ENCODE results near the gene CSGALNACT2. TPM values are rescaled to one million over a fixed set of nuclear protein-coding genes. Genes with fewer than 3 reads are reported as not detected.
"Not testable (repeated sequence)": the region's sequence is repeated elsewhere in the genome, so short reads cannot be mapped to it uniquely, and the experiment has no call there.

Gene CSGALNACT2
- polyA plus RNA-seq, 10 donors: 21.7 to 31.8 (median 30.1) TPM

DNA sequence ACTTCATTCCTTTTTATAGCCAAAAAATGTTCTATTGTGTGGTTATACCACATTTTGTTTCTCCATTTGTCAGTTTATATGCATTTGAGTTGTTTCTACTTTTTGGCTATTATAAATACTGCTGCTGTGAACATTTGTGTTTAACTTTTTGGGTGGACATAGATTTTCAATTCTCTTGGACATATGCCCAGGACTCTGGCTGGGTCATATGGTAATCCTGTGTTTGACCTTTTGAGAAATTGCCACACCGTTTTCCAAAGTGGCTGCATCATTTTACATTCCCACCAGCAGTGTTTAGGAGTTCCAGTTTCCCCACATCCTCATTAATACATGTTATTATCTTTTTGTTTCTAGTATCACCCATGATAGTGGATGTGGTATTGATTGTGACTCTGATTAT, 39.4 kb downstream of the CSGALNACT2 start:
- no peak for DNase-seq

DNA sequence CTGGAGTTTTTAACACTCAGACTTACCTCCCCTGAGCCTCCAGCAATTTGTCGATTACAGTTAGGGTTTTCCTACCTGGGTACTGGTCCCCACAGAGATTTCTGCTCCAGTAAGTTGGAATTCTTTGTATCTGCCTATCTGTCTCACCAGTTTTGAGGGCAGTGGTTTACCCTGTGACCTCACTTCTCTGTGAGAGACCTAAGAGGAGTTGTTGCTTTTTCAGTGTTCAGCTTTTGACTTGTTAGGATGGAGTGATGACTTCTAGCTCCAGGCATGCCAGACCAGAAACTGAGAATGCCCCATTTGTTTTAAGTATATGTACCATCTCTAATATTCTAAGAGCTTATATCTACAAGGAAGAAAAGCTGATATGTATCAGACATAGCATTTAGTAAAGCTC, 42.9 kb downstream of the CSGALNACT2 start:
- no peak for DNase-seq

- not testable (repeated sequence) for DNase-seq
These were observed 45.5 kb downstream of the CSGALNACT2 start for GRCh38 chr10:43183764-43184163.

DNA sequence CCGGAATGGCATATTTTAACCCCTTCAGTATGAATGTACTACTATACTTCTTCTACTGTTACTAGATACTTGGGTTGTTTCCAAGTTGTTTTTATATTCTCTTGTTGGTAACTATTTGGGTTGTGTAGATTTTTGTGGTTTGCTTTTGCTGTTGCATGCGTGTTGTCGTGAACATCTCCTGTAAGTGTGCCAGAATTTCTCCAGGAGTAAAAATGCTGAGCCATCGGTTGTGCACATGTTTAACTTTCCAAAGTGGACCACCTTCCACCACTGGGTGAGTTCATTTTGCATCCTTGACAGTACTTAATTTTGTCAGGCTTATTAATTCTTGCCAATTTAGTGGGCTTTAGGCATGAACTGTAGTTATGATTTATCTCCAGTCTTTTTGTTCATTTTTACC, 47.9 kb downstream of the CSGALNACT2 start:
- no peak for DNase-seq

DNA sequence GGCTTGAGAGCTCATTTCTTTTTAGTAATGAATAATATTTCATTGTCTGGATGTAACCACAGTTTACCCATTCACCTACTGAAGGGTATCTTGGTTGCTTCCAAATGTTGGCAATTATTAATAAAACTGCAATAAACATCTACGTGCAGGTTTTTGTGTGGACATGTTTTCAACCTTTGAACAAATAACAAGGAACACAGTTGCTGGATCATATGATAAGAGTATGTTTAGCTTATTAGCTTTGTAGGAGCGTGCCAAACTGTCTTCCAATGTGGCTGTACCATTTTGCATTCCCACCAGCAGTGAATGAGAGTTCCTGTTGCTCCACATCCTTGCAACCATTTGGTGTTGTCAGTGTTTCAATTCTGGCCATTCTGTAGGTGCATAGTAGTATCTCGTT, 49.0 kb downstream of the CSGALNACT2 start:
- DNase-seq: no peak

- DNase-seq: no peak
These were observed 50.5 kb downstream of the CSGALNACT2 start for GRCh38 chr10:43188702-43189101.

DNA sequence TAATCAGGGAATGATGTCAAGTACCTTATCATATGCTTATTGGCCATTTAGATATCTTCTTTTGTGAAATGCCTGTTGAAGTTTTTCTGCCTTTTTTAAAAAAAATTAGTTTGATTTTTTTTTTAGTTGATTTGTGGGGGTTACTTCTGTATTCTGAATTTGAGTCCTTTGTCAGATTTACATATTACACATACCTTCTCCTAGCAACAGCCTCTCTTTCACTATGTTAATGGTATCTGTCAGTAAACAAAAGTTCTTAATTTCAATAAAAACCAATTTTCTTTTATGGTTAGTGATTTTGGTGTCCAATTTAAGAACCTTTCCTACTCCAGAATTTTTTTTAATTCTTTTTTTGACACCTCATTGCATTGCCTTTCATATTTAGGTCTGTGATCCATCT, 52.0 kb downstream of the CSGALNACT2 start:
- DNase-seq: no peak

DNA sequence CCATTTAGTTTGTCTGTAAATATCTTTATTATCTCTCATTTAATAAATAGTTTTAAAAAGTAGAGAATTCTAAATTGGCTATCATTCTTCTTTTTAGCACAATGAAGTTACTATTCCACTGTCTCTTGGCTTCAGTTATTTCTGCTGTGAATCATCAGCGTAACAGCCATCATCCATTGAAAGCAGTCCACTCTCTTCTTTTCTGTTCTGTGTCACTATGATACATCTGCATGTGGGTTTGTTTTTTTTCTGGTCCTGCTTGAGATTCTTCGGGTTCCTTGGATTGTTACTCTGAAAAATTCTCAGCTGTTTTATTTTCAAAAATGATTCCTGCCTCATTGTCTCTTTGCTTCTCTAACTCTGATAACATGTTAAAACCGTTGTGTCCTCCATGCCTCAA, 52.5 kb downstream of the CSGALNACT2 start:
- DNase-seq: no peak

GRCh38 chr10:43192884-43193283, 54.6 kb downstream of the CSGALNACT2 start:
- DNase-seq: no peak

GRCh38 chr10:43193496-43194080, 55.3 kb downstream of the CSGALNACT2 start:
- DNase-seq: no peak

DNA sequence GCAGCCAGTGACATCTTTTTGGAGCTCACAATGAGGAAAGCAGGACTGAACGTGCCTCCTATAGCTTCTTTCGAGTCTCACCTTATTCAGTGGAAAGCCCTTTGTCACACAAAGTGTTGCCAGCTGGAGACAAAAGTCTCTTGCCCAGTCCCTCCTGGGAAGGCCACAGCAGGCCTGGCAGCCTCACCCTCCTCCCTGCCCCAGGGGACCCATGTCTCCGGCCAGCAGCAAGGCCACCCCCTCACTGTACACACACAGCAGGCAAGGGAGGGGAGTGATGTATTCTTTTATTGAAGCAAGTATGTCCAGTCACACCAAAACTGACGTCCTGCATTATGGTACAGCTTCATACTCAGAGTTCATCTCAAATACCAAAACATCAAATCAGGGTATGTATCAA, 56.0 kb downstream of the CSGALNACT2 start:
- DNase-seq: no peak

GRCh38 chr10:43194859-43195258, 56.6 kb downstream of the CSGALNACT2 start:
- no peak for DNase-seq

DNA sequence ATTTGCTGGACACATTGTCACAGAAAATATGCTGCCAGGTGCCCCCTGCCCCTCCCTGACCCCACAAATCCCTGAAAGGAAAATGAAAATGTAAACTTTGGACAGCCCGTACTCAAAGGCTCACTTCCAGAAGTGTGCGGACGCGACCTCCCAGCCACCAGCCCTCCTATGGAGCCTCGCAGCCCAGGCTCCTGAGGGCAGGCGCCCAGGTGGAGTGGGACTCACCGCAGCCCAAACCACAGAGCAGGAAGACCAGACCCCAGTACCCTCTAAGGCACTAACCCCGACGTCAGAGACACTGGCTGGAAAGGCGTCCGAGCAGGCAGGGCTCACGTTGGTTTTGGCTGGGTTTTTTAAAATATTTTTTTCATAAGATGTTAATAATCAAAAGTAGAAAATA, 57.3 kb downstream of the CSGALNACT2 start:
- DNase-seq: no peak

GRCh38 chr10:43196131-43196980, 58.1 kb downstream of the CSGALNACT2 start:
- DNase-seq: no peak

DNA sequence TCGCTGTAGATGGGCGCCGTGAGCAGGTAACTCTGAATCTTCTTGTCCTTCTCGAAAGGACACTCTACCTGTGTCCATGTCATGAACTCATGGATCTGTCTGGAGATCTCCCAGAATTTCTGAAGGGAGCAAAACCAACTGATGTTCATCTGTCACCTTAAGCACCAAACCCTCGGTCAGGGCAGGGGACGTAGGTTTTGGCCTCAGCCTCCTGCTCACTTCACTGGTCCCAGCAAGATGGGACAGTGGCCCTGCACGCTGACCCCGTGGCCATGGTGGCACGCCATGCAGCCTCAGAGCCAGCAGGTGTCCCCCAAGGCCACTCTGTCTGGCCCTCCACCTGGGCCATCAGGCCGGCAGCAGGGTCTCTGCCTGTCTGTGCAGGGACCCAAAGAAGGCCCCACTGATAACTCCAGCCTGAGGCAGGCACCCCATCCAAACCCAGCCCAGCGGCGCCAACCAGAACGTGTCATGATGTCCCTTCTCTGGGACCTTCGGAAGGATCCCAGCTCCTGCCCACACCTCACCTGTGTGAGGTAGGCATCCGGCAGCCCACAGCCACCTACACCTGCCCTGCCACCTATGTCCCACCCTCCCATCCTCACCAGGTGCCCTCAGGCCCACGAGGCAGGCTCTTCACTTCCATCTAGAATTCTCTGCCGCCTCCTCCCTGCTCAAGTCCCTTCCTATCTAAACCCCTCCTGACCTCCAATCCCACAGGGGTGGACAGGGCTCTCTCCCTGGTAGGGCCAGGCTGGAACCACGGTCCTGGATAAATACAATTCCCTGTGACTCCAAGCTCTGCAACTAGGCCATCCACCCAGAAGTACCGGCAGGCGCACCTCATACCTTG, 59.0 kb downstream of the CSGALNACT2 start:
- no peak for DNase-seq

- no peak for DNase-seq
These were observed 59.8 kb downstream of the CSGALNACT2 start for GRCh38 chr10:43197834-43198681.

DNA sequence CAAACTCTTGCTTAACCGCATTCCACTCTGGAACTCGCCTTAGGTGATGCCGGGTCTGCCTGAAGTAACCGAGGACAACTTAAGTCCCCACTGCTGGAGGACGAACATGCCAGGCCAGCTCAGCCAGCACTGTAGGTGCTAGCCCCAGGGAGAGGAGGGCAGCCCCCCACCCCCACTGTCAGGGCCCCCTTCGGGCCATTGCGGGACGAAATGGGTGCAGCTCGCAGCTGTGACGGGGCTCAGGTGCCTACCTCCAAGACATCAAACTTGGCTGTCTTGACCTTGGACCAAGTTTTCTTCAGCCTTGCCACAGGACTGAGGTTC, 60.4 kb downstream of the CSGALNACT2 start:
- no peak for DNase-seq

DNA sequence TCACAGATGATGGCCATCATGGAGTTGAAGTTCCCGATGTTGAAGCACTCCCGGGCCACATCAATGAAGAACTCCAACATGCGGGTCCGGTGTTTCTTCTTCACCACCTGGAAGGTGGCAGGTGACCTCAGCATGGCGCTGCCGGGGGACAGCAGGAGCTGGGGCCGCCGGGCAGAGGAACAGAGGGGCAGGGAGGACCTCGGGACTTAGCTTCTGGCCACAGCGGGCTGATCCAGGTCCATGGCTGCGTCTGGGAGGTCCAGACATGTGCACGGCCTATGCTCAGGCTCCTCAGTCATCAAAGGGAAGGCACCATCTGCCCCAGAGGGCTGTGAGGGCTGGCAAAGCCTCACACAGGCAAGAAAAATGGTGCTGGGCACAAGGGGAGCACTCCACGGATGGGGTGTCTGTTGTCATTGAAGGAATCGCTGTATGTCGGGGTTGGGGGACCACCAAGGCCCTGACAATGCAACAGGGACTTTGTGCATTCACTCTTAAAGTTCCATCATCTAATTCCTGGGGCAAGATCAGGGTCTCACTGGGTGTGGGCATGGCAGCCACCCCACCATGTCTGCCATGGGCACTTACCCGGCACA, 60.9 kb downstream of the CSGALNACT2 start:
- no peak for DNase-seq

- DNase-seq: no peak
These were observed 61.7 kb downstream of the CSGALNACT2 start for GRCh38 chr10:43199684-43200537.

Measured in muscle of back (tissue), 11 donors.